Esophagus squamous epithelium (tissue), 4 donors: ENCODE results near the gene LARP4.

ENCODE experiments used
- POLR2A ChIP-seq, 4 donors: fragments of 450-650 bp; IDR thresholded peaks; one replicate each; pipeline ENCODE4 v1.6.1; 2017; ENCODE audit warnings: antibody characterized with exemption in 4 of 4, mild to moderate bottlenecking in 4 of 4, moderate library complexity in 3 of 4
- TF ChIP-seq, protein P1 (sequence below), 6 experiments: fragments of 450-650 bp in 4 of 6; fragments of 200-600 bp in 2 of 6; sonication (generic) in 2 of 6; IDR thresholded peaks; one replicate each; pipeline ENCODE4 v1.5.1; 2016 to 2019; ENCODE audit warnings: antibody characterized with exemption in 6 of 6, mild to moderate bottlenecking in 4 of 6, moderate library complexity in 4 of 6

DNA sequence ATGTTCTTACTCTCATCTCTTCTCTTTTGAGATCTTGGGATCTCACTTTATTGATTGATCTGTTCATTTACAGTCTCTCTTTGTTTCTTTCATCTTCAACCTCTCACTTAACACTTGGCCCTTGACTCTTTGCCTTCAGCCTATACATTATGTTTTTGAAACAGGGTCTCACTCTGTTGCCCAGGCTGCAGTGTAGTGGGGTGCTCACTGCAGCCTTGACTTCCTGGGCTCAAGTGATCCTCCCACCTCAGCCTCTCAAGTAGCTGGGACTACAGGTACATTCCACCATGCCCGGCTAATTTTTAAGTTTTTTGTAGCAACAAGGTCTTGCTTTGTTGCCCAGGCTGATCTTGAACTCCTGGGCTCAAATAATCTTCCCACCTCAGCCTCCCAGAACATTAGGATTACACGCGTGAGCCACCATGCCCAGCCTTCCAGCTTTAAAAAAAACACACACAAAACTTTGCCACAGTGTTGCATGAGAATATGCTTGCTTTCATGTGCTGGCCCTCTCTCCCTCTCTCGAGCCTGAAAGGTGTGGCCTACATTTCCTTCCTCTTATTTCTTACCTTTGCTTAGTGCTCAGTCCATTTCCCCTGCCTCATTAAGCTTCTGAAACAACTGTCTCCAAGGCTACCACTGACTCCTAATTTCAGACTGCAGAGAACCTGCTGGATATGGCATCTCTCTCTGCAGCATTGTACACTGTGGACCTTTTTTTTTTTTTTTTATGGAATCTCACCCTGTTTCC is 114.0 kb downstream of the LARP4 start:
- no peak for TF ChIP-seq POLR2A (IDR thresholded peaks at IDR 0.05)
- TF ChIP-seq, protein P1, sequence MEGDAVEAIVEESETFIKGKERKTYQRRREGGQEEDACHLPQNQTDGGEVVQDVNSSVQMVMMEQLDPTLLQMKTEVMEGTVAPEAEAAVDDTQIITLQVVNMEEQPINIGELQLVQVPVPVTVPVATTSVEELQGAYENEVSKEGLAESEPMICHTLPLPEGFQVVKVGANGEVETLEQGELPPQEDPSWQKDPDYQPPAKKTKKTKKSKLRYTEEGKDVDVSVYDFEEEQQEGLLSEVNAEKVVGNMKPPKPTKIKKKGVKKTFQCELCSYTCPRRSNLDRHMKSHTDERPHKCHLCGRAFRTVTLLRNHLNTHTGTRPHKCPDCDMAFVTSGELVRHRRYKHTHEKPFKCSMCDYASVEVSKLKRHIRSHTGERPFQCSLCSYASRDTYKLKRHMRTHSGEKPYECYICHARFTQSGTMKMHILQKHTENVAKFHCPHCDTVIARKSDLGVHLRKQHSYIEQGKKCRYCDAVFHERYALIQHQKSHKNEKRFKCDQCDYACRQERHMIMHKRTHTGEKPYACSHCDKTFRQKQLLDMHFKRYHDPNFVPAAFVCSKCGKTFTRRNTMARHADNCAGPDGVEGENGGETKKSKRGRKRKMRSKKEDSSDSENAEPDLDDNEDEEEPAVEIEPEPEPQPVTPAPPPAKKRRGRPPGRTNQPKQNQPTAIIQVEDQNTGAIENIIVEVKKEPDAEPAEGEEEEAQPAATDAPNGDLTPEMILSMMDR (IDR thresholded peaks at IDR 0.05) = no peak
